ENCODE results near the gene HACD3.

GRCh38 chr15:65579762-65580161 is 49.5 kb downstream of the HACD3 start:
- no peak for TF ChIP-seq TAF1 (IDR thresholded peaks at IDR 0.05; ENCODE audit: low read depth, low read length)
- no peak for TF ChIP-seq POLR2A (IDR thresholded peaks at IDR 0.05; ENCODE audit: low read depth, low read length)
- no peak for TF ChIP-seq SPI1 (IDR thresholded peaks at IDR 0.05; ENCODE audit: low read depth, low read length)
- no peak for TF ChIP-seq POLR2AphosphoS5 (IDR thresholded peaks at IDR 0.05; ENCODE audit: low read depth, low read length)
